Frontal cortex (tissue), 4 donors: Measurements from ENCODE around the gene PMFBP1. TPM values are rescaled to one million over a fixed set of nuclear protein-coding genes. Genes with fewer than 3 reads are reported as not detected.

Source experiments
- DNase-seq, 2 donors: peaks; one replicate each; pipeline ENCODE4 v3.0.0; 2012; ENCODE audit warnings: low spot score in 2 of 2
- FAIRE-seq: peaks from 2 replicates; lab custom pipeline; 2012; peaks lifted over from hg19 to GRCh38; lab: Jason Lieb, UNC
- total RNA-seq: library from RNA; depleted of rRNA; stranded (reverse); fragments of >200 nt; gene quantifications from one replicate; pipeline ENCODE4 v1.2.3, GENCODE V29; 2014
- donor health status: control.
- donor health status: control.
- donor health status: control.

The PMFBP1 gene
- total RNA-seq, 1 donor from 2014 or later, result 0.41 TPM

DNA sequence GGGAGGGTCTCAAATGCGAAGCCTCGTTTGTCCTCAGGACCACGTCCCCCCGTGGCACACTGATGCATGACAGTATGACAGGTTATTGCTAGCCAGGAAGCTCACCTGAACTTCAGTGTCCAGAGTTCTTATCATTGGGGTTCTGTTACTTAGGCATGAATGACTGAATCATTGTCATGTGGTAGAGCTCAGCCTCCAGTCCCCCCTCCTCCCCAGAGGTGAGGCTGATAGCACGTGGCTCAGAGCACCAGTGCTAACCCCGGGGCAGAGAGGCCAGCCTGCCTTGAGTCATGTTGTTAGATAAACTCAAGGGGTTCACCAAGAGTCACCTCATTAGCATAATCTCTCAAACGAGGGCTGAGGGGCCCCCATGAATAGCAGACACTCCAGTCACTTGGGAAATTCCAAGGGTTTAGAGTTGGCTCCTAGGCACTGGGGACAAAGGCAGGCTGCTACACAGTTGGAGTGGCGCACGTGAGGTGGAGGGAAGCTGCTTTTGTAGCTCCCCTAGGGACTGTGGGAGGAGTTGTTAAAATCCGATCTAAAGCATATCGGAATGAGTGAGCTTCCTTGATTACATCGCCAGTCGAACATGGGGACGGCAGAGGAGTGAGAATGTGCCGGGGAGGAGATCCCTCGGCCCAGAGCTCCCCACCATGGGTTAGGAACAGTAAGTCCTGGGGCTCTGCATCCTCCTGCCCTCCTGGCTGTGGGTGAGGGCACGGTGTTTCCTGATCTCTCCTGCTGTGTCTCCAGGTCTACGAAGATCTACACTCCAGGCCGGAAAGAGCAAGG lies 60.1 kb downstream of the PMFBP1 start:
- DNase-seq (no peak), FAIRE-seq (no peak)

- FAIRE-seq (no peak), DNase-seq (no peak)
Observed at GRCh38 chr16:72110662-72111615, 61.0 kb downstream of the PMFBP1 start.

- DNase-seq (no peak), FAIRE-seq (no peak)
Observed at GRCh38 chr16:72109966-72110530, 61.9 kb downstream of the PMFBP1 start.

GRCh38 chr16:72109300-72109699 lies 62.7 kb downstream of the PMFBP1 start:
- no peak for FAIRE-seq
- no peak for DNase-seq

- DNase-seq (no peak), FAIRE-seq (no peak)
Observed at GRCh38 chr16:72108353-72109102, 63.4 kb downstream of the PMFBP1 start.

- DNase-seq, result no peak
- FAIRE-seq, result no peak
Observed at GRCh38 chr16:72107371-72107770, 64.6 kb downstream of the PMFBP1 start.

DNA sequence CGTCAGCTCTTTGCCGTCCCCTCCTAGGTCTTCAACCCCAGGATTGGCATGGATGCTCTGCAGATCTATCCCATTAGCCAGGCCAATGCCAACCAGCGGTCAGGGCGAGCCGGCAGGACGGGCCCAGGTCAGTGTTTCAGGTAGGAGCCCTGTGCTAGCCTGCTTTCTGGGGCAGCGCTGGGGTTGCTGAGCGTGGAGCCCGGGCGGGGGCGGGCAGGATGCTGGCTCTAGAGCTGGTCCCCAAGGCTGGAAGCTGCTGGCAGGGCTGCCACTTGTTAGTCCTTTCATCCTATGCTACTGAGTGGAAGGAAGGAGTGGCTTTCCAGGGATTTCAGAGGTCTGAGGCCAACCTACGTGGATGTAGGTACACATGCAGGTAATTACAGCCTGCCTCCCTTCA lies 66.0 kb downstream of the PMFBP1 start:
- FAIRE-seq, result no peak
- DNase-seq, result no peak

GRCh38 chr16:72104905-72105304 lies 67.0 kb downstream of the PMFBP1 start:
- FAIRE-seq (no peak), DNase-seq (no peak)

- no peak for DNase-seq
- no peak for FAIRE-seq
Observed at GRCh38 chr16:72101195-72101594, 70.8 kb downstream of the PMFBP1 start.

DNA sequence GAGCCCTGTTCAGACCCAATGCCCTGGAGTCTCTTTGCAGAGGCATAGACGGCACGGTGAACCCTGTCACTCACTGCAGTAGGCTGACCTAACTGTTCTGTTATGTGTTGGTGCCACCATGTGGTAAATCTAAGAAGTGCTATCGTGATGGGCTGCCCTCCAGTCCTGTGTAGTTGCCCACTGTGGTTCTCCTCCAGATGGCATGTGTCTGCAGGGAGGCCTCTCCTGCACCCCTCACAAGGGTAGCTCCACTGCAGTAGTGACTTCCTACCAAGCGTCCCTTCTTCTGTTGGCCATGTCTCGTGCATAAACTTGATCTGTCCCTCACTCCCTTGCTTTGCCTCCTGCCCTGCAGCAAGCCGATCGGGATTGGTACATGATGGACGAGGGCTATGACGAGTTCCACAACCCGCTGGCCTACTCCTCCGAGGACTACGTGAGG lies 72.6 kb downstream of the PMFBP1 start:
- FAIRE-seq, result no peak
- DNase-seq, result peak; percentile 50 to 67

DNA sequence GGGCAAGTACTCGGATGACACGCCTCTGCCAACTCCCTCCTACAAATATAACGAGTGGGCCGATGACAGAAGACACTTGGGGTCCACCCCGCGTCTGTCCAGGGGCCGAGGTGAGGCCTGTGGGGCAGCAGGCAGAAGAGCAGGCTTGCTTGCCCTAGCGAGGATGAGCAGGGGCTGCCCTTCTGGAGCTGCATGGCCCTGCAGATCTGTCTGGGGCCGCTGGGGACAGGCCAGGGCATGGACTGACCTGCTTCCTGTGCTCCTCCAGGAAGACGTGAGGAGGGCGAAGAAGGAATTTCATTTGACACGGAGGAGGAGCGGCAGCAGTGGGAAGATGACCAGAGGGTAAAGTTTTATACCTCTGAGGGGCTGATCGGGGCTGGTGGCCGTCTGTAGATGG lies 73.0 kb downstream of the PMFBP1 start:
- FAIRE-seq (no peak), DNase-seq (no peak)

DNA sequence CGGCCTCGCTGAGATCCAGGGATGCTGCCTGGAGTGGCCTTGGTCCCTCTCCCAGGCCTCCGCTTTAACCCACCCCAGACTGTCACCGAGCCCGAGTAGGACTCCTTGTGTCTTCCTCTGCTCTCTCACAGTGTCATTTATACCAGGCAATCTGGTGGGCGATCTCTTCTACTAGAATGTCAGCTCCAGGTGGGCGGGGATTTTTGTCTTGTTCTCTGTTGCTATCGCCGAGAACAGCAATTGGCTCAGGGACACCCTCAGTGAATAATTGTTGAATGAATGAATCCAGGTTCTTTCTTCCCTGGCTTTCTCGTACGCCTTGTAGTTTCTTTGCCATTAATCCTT lies 77.7 kb downstream of the PMFBP1 start:
- no peak for FAIRE-seq

GRCh38 chr16:72093448-72094265 lies 78.3 kb downstream of the PMFBP1 start, which contains the start of the genes DHX38 and TXNL4B:
Gene DHX38 (plus strand): TSS chr16:72093847. CDS start chr16:72096158, 2,311 bp downstream.
Gene TXNL4B (minus strand): TSS chr16:72093620. CDS start chr16:72090749, 2,871 bp downstream.
- FAIRE-seq, result peak; percentile 98
- peak; percentile 90 to 97 for DNase-seq

More for the DNA sequence above, 77.7 kb downstream of the PMFBP1 start:
- no peak for DNase-seq

GRCh38 chr16:72092832-72093447 lies 79.0 kb downstream of the PMFBP1 start:
- FAIRE-seq (no peak), DNase-seq (no peak)

DNA sequence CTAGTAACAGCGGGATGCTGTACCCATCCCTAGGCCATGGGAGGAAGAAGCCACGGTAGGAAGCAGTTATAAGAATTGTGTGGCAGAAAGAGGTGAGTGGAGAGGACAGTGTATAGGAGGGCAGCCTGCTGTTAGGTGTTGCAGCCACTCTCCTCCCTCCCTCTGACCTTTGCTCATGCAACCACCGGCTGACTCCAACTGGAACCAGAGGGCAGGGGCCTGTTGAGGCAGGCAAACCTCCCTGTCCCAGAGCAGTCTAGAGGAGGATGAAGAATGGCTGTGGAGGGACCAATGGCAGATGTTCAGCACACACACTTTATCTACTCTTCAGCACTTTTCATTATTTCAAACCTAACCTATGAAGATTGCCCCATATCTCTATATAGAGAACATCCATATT lies 80.7 kb downstream of the PMFBP1 start:
- DNase-seq (no peak), FAIRE-seq (no peak)

GRCh38 chr16:72085002-72085401 lies 87.0 kb downstream of the PMFBP1 start:
- DNase-seq (no peak), FAIRE-seq (no peak)

- FAIRE-seq (no peak), DNase-seq (no peak)
Observed at GRCh38 chr16:72084445-72084844, 87.5 kb downstream of the PMFBP1 start.

DNA sequence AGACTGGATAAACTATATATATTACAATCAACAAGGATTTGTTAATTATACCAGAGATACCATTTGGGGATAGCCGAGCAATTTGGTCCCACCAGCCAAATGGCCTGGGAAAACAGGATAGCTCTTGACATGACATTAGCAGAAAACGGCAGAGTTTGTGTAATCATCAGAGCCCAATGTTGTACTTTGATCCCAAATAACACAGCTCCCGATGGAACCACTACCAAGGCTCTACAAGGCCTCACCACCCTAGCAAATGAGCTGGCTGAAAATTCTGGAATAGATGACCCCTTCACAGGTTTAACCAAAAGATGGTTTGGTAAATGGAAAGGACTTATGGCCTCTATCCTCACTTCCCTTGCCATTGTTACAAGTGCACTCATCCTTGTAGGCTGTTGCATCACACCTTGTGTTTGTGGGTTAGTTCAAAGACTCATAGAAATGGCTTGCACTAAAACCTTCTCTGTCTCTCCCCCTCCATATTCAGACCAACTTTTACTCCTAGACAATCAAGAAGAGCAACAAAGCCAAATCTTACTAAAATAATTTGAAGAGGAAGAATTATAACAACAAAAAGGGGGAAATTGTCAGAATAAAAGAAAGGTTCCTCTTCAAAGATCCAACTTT lies 88.1 kb downstream of the PMFBP1 start:
- FAIRE-seq, result no peak

More for the DNA sequence above, 88.1 kb downstream of the PMFBP1 start:
- no peak for DNase-seq
